DND-41 (cell line): ENCODE data around the gene C14orf119.

Source experiments
- ATAC-seq: fragments of 200-7000 bp; cut with Tn5 transposase; 3 replicates; pipeline ENCODE4 v1.9.1; 2021; ENCODE audit warnings: low read depth; ENCODE audit not compliant: insufficient read depth
- DNase-seq: peaks from one replicate; pipeline ENCODE4 v3.0.0-alpha.2; 2020
- H2AFZ ChIP-seq: 2 replicates; pipeline ENCODE4 v1.6.0; 2012; ENCODE audit warnings: low read depth, low read length
- H3K27ac ChIP-seq: 2 replicates; pipeline ENCODE4 v1.5.1; 2012; ENCODE audit warnings: low read length, inconsistent platforms
- H3K27me3 ChIP-seq: fragments of 200-600 bp; sonication (generic); 2 replicates; pipeline ENCODE4 v1.6.0; 2012; ENCODE audit warnings: low read length, mild to moderate bottlenecking, inconsistent platforms; ENCODE audit not compliant: insufficient read depth, poor library complexity
- H3K36me3 ChIP-seq: 2 replicates; pipeline ENCODE4 v1.5.1; 2012; ENCODE audit warnings: low read length, inconsistent platforms; ENCODE audit not compliant: insufficient read depth
- H3K4me1 ChIP-seq: 2 replicates; pipeline ENCODE4 v1.5.1; 2012; ENCODE audit warnings: mild to moderate bottlenecking, low read length; ENCODE audit not compliant: insufficient read depth
- H3K4me2 ChIP-seq: 2 replicates; pipeline ENCODE4 v1.6.0; 2012; ENCODE audit warnings: mild to moderate bottlenecking, moderate library complexity, low read length, inconsistent platforms; ENCODE audit not compliant: insufficient read depth
- H3K4me3 ChIP-seq, 2 experiments: fragments of 200-600 bp in 1 of 2; shearing (Covaris generic) in 1 of 2; 2 replicates each; pipeline ENCODE4 v1.5.1; 2012 to 2016; ENCODE audit warnings: inconsistent platforms in 2 of 2, low read length in 2 of 2, mild to moderate bottlenecking in 2 of 2, low read depth in 1 of 2, moderate library complexity in 1 of 2
- H3K79me2 ChIP-seq: 2 replicates; pipeline ENCODE4 v1.6.0; 2012; ENCODE audit warnings: low read length, inconsistent platforms; ENCODE audit not compliant: insufficient read depth
- H3K9ac ChIP-seq: 2 replicates; pipeline ENCODE4 v1.6.0; 2012; ENCODE audit warnings: low read depth, mild to moderate bottlenecking, inconsistent platforms, low read length, moderate library complexity
- H3K9me3 ChIP-seq: 2 replicates; pipeline ENCODE4 v1.5.1; 2012; ENCODE audit warnings: low read length, moderate library complexity, mild to moderate bottlenecking, inconsistent platforms; ENCODE audit not compliant: insufficient read depth, severe bottlenecking
- H4K20me1 ChIP-seq: 2 replicates; pipeline ENCODE4 v1.6.0; 2012; ENCODE audit warnings: low read length; ENCODE audit not compliant: insufficient read depth
- CTCF ChIP-seq: IDR thresholded peaks from 2 replicates; pipeline ENCODE4 v1.5.1; 2012; ENCODE audit warnings: borderline replicate concordance, low read length, moderate library complexity, mild to moderate bottlenecking; ENCODE audit not compliant: poor library complexity, severe bottlenecking; ENCODE audit errors: extremely low read depth
- EZH2 ChIP-seq: IDR thresholded peaks from 3 replicates; pipeline ENCODE4 v1.6.1; 2012; ENCODE audit warnings: borderline replicate concordance, low read depth, mild to moderate bottlenecking, moderate library complexity, low read length, inconsistent platforms; ENCODE audit not compliant: severe bottlenecking

The C14orf119 gene

GRCh38 chr14:23127861-23128260, 32.6 kb downstream of the C14orf119 start:
- H3K9me3 ChIP-seq, result no peaks in the 10 kb centered on the region
- H2AFZ ChIP-seq, result no peak overlapping the region
- TF ChIP-seq CTCF (no peak), EZH2 (no peak)
- no peak overlapping the region for H3K9ac ChIP-seq
- no peak overlapping the region for H3K27ac ChIP-seq
- no peaks in the 10 kb centered on the region for H3K4me1 ChIP-seq
- no peaks in the 10 kb centered on the region for H3K36me3 ChIP-seq
- H3K27me3 ChIP-seq, result peaks cover 51% of the 10 kb centered on the region
- no peak for ATAC-seq
- no peaks in the 10 kb centered on the region for H4K20me1 ChIP-seq
- no peak overlapping the region for H3K4me3 ChIP-seq
- H3K79me2 ChIP-seq, result no peaks in the 10 kb centered on the region
- H3K4me2 ChIP-seq, result no peak overlapping the region
- no peak for DNase-seq

GRCh38 chr14:23128969-23129758, 33.9 kb downstream of the C14orf119 start:
- Histone ChIP-seq H3K4me3 (no peak overlapping the region), H3K9me3 (no peaks in the 10 kb centered on the region), H4K20me1 (no peaks in the 10 kb centered on the region), H3K27me3 (peaks cover 40% of the 10 kb centered on the region), H3K4me1 (no peaks in the 10 kb centered on the region), H3K4me2 (no peak overlapping the region), H3K27ac (no peak overlapping the region), H3K79me2 (no peaks in the 10 kb centered on the region), H3K36me3 (no peaks in the 10 kb centered on the region), H3K9ac (no peak overlapping the region), H2AFZ (no peak overlapping the region)
- ATAC-seq, result no peak
- TF ChIP-seq CTCF, result no peak
- DNase-seq, result no peak

GRCh38 chr14:23129759-23130316, 34.5 kb downstream of the C14orf119 start:
- H3K4me3 ChIP-seq, result no peak overlapping the region
- no peak for ATAC-seq
- DNase-seq, result no peak
- no peaks in the 10 kb centered on the region for H3K79me2 ChIP-seq
- H2AFZ ChIP-seq, result no peak overlapping the region
- no peak overlapping the region for H3K9ac ChIP-seq
- no peak overlapping the region for H3K4me2 ChIP-seq
- no peaks in the 10 kb centered on the region for H3K4me1 ChIP-seq
- TF ChIP-seq EZH2 (no peak), CTCF (no peak)
- H3K27me3 ChIP-seq, result peaks cover 34% of the 10 kb centered on the region
- H3K27ac ChIP-seq, result no peak overlapping the region
- no peaks in the 10 kb centered on the region for H3K36me3 ChIP-seq
- H4K20me1 ChIP-seq, result no peaks in the 10 kb centered on the region
- H3K9me3 ChIP-seq, result no peaks in the 10 kb centered on the region
